Measurements from ENCODE around the gene FETUB.
"Not testable (repeated sequence)": the region's sequence is repeated elsewhere in the genome, so short reads cannot be mapped to it uniquely, and the experiment has no call there.

The FETUB gene

DNA sequence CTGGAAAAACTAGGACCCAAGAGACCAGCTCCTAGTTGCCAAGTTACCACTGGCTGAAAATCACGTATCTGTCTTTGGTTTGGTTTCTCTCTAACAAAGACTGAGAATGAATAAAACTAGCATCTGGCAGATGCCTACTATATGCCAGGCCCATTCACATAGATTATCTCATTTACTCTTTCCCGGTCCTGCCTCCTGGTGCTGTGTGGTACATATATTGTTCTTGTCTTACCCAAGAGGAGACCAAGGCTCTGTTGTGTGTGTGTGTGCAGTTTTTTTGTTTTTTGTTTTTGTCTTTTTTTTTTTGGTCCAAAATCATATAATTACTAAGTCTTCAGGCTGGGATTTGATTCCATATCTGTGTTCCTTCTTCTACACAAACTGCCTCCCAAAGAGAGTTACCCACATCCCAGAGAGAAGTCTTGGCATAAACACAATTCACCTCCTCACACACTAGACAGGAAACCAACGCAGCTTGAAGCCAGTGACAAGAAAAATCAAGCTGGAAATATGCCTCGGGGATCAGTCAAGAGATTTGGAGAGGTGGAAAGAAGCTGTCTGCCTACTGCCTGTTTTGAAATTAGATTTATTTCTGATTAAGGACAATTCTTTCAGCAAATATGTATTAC is 26.4 kb upstream of the FETUB start:
- DNase-seq (ENCODE audit: low read depth in 2 of 2, low spot score in 1 of 2), result no peak

DNA sequence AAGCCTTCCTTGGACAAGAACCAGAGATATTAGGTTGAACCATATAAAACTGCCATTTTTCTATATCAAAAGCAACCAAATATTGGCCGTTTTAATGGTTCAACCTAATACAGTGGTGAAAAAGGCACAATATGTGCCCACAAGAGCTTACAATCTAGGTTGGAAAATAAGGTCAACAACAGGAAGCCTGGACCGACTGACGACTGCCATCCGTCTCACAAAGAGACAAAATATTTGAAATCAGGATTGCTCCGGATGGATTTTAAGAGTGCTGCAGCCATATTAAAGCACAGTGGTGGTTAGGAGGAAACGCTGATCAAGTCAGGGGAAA is 26.0 kb upstream of the FETUB start:
- no peak for DNase-seq (ENCODE audit: low read depth in 2 of 2, low spot score in 1 of 2)

DNA sequence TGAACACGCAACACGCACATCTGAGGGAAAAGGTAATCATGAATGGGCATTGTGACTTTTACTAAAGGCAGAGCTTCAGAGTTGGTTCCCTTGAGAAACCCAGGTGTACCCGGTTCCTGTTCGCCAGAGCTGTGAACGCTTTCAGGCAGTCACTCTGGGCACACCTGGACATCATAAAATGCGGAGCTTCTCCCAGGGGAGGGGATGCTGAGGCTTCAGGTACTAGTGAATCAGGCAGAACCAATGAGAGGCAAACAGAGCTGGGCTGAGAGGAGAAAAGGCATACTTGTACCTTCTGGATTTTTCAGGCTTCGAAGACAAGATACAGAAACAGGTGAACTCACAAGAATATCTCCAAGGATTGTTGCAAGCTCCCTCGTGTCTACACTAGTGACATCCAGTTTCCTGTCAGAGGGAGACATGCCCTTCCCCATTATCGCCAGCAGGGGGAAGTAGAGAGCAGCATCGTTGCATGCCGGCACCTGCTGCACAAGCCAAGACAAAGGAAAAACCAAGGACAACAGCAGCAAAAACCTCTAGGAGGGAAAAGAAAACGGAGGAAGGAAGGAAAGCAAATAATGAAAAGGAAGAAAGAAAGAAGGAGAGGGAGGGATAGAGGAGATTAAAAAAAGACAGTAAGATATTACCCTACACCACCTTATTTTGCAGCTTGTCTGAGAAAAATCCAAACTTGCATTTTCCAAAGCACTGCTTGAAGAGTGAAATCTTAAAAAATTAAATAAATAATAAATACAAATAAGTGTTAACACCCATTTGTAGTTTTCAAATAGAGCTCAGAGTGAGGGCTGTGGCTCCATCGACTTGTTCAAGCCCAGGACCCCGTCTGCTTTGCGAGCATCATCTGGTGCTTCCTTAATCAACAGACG is 25.4 kb upstream of the FETUB start:
- DNase-seq (ENCODE audit: low read depth in 2 of 2, low spot score in 1 of 2), result peak; percentile 32 to 60

DNA sequence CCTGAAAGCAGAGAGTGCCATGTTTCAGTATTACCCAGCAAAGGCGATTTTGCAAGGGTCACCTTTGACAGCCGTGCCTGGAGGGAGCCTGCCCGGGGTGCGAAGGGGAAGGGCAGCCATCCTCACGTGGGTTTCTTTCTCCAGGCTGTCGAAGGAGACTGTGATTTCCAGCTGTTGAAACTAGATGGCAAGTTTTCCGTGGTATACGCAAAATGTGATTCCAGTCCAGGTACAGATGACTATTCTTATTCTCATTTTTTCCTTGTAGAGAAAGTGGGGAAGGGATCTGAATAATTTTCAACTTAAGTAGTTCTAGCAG is 23.9 kb upstream of the FETUB start:
- no peak for DNase-seq (ENCODE audit: low read depth in 2 of 2, low spot score in 1 of 2)

DNA sequence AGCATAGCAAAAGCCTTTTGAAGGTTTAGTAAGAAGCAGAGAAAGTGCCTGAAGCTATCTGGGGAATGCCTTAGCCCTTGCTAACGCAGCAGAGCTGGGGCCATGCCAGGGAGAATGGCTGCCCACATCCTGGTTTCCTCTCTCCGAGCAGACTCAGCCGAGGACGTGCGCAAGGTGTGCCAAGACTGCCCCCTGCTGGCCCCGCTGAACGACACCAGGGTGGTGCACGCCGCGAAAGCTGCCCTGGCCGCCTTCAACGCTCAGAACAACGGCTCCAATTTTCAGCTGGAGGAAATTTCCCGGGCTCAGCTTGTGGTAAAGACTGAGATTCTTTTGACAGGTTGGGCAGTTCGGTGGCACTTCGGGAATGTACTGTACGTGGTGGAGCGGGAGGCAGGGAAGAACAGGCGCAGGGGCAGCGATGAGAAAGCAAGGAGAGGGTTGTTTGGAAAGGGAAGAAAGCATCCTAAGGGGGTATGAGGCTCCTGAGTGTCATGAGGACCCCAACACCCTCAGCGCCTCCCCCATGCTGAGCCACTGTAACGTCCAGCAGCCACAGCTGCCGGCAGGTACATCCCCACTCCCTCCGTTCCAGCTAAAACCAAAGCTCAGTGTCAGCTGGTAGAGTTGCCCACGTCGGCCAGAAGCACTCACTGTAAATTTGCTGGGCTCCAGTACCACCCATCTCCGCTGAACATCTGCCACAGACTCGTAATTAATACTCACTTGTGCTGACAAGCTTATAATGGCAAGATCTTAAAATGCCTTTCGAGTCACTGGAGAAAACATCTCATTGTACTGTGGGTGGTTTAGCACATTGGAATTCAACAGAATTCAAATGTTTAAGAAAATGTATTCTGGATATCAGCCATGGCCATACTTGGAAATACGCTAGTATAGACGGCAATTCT is 22.9 kb upstream of the FETUB start:
- peak; percentile 65 to 68 for DNase-seq (ENCODE audit: low read depth in 2 of 2, low spot score in 1 of 2)

DNA sequence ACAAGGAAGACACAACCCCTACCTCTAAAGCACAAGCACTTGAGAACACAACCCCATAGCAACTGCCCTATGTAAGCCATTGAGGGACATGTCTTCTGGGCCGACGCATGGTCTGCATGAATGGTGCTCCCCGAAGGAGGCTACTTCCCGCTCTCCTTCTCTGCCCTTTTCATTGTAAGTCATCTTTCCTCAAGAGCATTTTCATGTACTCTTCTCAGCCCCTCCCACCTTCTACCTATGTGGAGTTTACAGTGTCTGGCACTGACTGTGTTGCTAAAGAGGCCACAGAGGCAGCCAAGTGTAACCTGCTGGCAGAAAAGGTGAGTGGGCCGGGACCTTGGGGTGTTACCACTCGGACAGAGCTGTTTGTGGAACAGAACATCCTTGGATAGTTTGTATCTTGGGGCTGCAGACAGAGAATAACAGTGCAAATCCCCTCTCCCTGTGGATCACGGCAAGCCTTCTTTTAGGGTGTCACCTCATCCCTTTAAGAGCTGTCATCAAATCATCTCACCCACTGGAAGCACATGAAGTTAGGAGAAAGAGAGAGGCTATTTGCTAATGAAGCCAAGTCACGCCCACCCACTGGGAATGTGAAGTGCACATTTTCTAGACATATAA is 21.8 kb upstream of the FETUB start:
- no peak for DNase-seq (ENCODE audit: low read depth in 2 of 2, low spot score in 1 of 2)

DNA sequence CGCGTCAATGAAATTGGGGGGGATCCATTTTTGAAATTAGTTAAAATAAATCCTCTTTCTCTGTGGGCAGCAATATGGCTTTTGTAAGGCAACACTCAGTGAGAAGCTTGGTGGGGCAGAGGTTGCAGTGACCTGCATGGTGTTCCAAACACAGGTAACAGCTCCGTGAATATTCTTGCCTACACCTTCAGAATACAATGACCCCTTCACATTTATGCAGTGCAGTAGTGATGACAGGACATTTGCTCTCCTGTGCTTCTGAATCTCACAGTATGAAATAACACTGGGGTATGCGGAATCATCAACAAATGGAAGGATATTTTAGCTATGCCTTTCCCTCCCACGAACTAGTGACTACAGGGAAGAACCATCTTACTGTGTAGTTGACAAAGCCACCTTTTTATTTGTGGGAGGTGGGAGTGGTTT is 20.4 kb upstream of the FETUB start:
- no peak for DNase-seq (ENCODE audit: low read depth in 2 of 2, low spot score in 1 of 2)

DNA sequence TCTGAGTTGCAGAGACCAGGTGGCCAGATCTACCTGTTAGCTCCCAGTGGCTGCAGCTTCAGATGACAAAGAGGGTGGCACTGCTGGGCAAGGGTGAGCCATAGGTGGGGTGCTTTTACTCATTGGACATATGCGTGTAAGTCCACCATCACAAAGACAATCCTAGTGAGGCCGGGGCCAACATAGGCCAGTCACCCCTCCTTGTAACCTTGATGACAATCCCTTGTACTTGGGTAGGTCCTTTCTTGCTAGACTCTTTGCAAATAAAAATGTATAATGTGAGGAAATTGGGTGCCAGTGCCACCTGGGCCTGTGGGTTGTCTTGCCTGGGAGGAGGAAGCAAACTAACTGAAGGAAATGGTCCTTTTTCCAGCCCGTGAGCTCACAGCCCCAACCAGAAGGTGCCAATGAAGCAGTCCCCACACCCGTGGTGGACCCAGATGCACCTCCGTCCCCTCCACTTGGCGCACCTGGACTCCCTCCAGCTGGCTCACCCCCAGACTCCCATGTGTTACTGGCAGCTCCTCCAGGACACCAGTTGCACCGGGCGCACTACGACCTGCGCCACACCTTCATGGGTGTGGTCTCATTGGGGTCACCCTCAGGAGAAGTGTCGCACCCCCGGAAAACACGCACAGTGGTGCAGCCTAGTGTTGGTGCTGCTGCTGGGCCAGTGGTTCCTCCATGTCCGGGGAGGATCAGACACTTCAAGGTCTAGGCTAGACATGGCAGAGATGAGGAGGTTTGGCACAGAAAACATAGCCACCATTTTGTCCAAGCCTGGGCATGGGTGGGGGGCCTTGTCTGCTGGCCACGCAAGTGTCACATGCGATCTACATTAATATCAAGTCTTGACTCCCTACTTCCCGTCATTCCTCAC is 19.7 kb upstream of the FETUB start:
- DNase-seq (ENCODE audit: low read depth in 2 of 2, low spot score in 1 of 2), result no peak

DNA sequence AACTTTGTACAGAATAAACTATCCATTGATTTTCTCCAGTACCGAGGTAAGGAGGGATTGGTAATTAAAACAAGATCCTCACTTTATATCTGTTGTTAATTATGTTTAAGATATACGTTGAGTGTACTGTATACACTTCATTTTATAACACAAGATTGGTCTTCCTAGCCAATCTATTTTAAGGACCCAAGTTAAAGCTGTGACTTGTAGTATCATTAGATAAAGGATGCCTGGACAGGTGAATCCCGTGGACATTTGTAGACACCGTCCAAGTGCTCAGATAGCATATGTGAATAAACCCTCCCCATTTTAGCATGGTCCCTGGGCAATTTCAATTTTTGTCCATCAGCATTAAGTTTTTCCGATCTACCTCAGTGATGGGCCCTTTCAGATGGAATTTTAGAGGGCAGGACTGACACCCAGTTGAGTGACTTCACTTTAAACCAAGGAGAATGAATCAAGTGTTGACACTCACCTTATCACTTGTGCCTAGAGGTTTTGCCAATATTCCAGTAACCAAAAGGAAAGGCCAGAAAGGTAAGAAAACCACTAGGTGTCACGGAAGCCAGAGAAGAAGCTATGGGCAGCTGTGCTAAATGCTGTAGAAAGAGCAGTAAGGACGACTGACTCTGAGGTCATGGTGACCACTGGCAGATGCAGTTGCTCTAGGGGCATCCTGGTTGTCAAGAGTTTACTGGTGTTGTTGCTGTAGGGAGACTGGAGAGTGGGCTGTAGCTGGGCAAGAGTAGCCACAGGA is 18.1 kb upstream of the FETUB start:
- no peak for DNase-seq (ENCODE audit: low read depth in 2 of 2, low spot score in 1 of 2)

DNA sequence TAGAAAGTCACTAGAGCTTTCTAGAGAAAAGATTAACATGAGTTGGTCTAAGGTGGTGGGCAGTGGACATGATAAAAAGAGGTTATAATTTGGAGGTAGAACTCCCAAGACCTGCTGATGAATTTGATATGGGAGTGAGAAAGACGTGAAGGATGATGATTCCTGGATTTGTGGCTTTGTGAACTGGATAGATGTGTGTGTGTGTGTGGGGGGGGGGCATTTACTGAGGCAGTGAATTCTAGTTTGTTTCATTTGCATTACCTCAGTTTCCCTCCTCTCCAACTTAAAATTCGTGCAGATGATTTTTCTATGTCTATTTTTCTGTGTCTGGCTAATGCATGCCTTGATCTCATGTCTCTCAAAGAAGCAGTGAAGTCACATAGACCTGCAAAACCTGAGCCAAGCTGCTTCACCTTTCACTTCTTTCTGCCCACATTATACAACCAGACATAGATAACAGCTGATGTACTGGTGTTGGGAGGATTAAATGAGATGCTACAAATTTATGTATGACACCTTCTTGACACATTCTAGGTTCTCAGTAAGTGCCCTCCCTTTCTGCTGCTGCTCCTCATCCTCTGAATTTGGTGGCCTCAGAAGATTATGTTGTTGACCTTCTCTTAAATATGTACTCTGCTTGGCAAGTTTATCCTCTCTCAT is 17.4 kb upstream of the FETUB start:
- no peak for DNase-seq (ENCODE audit: low read depth in 2 of 2, low spot score in 1 of 2)

DNA sequence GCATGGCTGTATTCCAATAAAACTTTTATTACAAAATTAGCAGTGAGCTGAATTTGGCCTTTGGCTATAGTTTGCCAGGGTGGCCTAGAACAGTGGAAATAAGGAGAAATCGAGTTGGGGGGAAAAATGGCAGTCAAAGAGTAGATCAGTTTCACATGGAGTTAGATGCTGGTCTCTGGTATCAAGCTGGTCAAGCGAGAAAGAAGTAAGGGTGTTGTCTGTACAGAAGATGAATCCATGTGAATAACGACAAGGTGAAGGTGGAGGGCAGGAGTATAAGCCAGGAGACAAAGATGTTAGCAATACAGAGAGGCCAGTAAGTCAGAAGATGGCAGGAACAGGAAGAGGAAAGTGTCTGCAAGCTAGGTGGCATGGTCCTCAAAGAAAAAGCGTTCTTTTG is 15.6 kb upstream of the FETUB start:
- DNase-seq (ENCODE audit: low read depth in 2 of 2, low spot score in 1 of 2), result no peak

DNA sequence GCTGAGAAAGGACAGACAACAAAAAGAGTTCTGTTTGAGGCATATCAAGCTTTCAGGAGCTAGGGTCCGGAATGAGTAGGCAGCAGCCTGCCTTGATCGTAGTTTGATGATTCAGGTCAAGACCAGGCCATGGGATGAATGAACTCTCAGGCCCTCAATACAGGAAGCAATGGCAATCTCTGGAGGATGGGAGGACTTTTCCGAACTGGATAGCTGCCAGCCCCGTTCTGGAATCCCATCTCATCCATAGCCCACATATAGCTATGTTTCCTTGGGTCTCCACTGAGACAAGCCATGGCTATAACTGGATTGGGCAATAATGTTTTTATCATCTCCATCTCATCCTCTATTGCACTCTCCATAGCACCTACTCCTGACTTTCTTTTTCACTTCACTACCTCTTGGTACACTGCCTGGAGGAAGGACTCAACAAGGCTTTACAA is 14.6 kb upstream of the FETUB start:
- DNase-seq (ENCODE audit: low read depth in 2 of 2, low spot score in 1 of 2), result no peak

DNA sequence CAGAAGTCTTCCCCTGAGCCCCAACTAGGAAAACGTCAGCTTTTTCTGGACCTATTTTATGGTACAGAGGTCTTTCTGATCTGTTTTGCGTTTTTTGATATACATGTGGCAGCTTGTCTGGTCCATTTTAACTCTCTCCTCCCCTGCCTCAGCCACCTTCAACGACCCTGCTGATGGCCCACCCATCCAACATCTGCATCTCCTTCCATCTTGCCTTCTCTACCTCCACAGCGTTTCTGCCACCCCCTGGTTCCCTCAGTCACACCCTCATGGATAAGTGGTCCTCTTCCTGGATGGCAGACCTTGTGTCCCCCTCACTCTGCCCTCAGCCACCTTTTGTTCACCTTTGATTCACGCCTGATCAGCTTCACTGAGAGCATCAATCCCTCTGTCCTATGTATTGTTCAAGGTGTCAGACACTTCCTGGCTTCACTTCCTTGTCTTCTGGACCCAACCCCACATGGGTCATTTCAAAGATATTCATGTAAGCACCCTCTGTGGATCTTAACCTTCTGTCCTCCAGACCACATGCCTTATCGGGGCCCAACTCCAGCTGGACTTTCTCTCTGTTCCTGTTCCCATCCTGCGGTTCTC is 13.8 kb upstream of the FETUB start:
- DNase-seq (ENCODE audit: low read depth in 2 of 2, low spot score in 1 of 2), result no peak

DNA sequence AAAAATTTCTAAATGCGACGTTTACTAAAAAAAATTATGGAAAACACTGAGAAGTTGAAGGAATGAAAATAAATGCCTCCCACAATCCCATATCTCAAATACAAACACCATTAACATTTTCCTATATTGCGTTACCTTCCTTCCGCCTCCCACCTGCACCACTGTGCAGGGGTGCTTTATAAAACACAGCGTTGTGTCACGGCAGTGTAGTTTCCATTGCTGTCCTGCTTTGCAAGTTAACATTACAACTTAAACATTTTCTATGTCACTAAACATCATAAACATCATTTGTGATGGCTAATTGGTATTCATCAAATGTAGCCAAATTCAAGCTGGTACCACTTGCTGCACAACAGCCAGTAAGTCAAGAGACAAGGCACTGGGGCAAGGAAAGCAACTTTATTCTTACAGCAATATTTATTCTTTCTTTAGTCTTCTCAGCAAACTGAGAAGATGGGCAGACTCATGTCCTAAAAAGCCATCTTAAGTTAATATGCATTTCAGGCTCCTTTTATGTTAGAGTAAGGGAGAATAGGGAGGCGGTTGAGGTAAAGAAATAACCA is 12.3 kb upstream of the FETUB start:
- DNase-seq (ENCODE audit: low read depth in 2 of 2, low spot score in 1 of 2), result no peak

DNA sequence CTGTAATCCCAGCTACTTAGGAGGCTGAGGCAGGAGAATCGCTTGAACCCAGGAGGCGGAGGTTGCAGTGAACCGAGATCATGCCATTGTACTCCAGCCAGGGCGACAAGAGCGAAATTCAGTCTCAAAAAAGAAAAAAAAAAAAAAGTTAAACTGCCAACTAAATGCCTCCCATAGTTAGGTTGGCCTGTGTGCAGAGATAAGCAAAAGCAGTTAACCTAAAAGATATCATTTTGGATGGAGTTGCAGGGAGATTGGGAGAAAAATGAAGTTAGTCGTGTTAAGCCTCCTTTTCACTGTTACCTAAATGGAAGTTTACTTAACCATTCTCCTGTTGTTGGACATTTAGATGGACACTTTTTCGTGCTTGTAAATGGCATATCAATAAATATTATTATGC is 11.4 kb upstream of the FETUB start:
- no peak for DNase-seq (ENCODE audit: low read depth in 2 of 2, low spot score in 1 of 2)

DNA sequence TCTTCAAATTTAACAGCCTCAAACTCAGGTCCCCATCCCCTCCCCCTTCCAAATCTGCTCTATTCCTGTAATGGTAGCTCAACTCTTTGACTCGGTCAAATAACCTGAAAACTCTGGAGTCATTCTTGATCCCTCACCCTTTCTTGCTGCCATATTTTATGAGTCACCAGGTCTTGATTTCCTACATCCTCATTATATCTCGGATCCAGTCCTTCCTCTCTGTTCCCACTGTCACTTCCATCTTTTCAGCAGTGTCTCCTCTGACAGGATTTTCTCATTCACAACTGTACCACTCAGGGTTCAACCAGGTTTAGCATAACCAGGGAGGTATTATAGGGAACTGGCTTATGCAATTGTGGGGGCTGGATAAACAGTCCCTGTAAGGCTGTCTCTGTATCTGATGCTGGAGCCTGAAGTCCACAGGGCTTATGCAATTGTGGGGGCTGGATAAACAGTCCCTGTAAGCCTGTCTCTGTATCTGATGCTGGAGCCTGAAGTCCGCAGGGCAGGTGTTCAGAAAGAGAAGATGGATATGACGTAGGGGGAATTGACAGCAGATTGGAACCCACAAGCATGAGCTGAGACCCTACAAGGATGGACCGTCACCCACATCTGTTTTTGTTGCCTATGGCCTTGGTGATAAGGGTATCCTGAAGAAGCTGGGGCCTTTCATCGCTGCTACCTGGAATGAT is 9.1 kb upstream of the FETUB start:
- DNase-seq (ENCODE audit: low read depth in 2 of 2, low spot score in 1 of 2), result no peak

DNA sequence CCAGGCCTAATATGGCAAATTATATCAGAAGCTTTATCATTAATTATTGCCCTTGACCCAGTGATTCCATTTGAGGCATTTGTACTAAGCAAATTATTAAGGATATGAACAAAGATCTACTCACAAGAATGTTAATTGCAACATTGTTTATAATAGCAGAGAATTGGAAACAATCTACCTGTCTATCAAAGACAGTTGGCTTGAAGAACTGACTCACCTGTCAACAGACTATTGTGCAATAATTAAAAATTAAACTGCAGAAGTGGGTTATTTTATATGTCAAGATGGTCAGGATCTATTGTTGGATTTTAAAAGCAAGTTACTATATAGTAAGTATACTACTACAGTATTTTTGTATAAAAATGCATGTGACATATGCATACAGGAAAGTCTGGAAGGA is 6.7 kb upstream of the FETUB start:
- DNase-seq (ENCODE audit: low read depth in 2 of 2, low spot score in 1 of 2), result no peak

DNA sequence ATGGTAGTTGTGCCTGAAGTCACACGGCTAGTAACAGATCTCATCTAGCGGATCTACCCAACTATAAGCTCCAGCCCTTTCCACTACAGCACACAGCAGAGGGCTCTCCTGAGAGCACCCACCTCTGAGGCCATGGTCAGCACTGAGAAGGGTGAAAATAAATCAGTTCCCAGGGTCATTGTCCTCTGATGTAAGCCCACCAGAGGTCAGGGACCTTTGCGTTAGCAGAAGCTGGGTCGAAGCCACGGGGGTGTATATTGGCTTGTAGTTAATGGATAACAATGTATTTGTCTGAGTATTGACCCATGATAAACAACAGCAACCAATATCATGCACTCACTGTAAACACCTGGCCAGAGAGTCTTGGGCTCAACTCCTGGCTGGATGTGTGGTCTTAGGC is 6.0 kb upstream of the FETUB start:
- DNase-seq (ENCODE audit: low read depth in 2 of 2, low spot score in 1 of 2), result not testable (repeated sequence)
